ENCODE results near the gene PPP1R13B.

The PPP1R13B gene

GRCh38 chr14:103770902-103771301 is 76.5 kb downstream of the PPP1R13B start:
- no peak for FAIRE-seq

- no peak for FAIRE-seq
These were observed 76.9 kb downstream of the PPP1R13B start for GRCh38 chr14:103770500-103770899.

- no peak for FAIRE-seq
These were observed 80.0 kb downstream of the PPP1R13B start for GRCh38 chr14:103767336-103767894.

GRCh38 chr14:103765526-103765925 is 81.8 kb downstream of the PPP1R13B start:
- FAIRE-seq = no peak

- FAIRE-seq = no peak
These were observed 83.5 kb downstream of the PPP1R13B start for GRCh38 chr14:103763730-103764488.

GRCh38 chr14:103762541-103762940 is 84.8 kb downstream of the PPP1R13B start:
- no peak for FAIRE-seq

- no peak for FAIRE-seq
These were observed 85.3 kb downstream of the PPP1R13B start for GRCh38 chr14:103762036-103762435.

- FAIRE-seq = no peak
These were observed 89.2 kb downstream of the PPP1R13B start for GRCh38 chr14:103758059-103758776.

- FAIRE-seq = no peak
These were observed 92.3 kb downstream of the PPP1R13B start for GRCh38 chr14:103755060-103755459.

GRCh38 chr14:103753774-103754173 is 93.6 kb downstream of the PPP1R13B start:
- FAIRE-seq = no peak

- FAIRE-seq = no peak
These were observed 97.5 kb downstream of the PPP1R13B start for GRCh38 chr14:103749860-103750259.

- no peak for FAIRE-seq
These were observed 97.9 kb downstream of the PPP1R13B start for GRCh38 chr14:103749452-103749851.

GRCh38 chr14:103748534-103748857 is 98.9 kb downstream of the PPP1R13B start:
- no peak for FAIRE-seq

- no peak for FAIRE-seq
These were observed 100.7 kb downstream of the PPP1R13B start for GRCh38 chr14:103746701-103747100.

- FAIRE-seq = no peak
These were observed 102.0 kb downstream of the PPP1R13B start for GRCh38 chr14:103745424-103745823.

GRCh38 chr14:103744621-103745395 is 102.6 kb downstream of the PPP1R13B start:
- FAIRE-seq = no peak

GRCh38 chr14:103743691-103744090 is 103.7 kb downstream of the PPP1R13B start:
- FAIRE-seq = no peak

GRCh38 chr14:103742499-103743255 is 104.7 kb downstream of the PPP1R13B start:
- FAIRE-seq = no peak

- FAIRE-seq = no peak
These were observed 105.5 kb downstream of the PPP1R13B start for GRCh38 chr14:103741876-103742275.

- no peak for FAIRE-seq
These were observed 106.2 kb downstream of the PPP1R13B start for GRCh38 chr14:103740991-103741689.

GRCh38 chr14:103739793-103740501 is 107.4 kb downstream of the PPP1R13B start:
- FAIRE-seq = no peak

Measured in islet of Langerhans (tissue), 1 donor.